Osteoblast (primary cell): ENCODE measurements around the gene TMTC1. TPM values are rescaled to one million over a fixed set of nuclear protein-coding genes. Genes with fewer than 3 reads are reported as not detected.

ENCODE experiments used
- DNase-seq: peaks from one replicate; pipeline ENCODE4 v3.0.0; 2011; ENCODE audit warnings: low spot score, mixed read lengths; ENCODE audit not compliant: insufficient read length; ENCODE audit errors: missing footprints
- H2AFZ ChIP-seq: 2 replicates; pipeline ENCODE4 v1.6.0; 2011; ENCODE audit warnings: mild to moderate bottlenecking, low read length
- H3K27ac ChIP-seq: 2 replicates; pipeline ENCODE4 v1.5.1; 2011; ENCODE audit warnings: mild to moderate bottlenecking, low read depth, low read length, moderate library complexity
- H3K27me3 ChIP-seq: 2 replicates; pipeline ENCODE4 v1.6.0; 2012; ENCODE audit warnings: mild to moderate bottlenecking, control low read depth, inconsistent platforms, low read length, moderate library complexity; ENCODE audit not compliant: insufficient read depth
- H3K36me3 ChIP-seq: 2 replicates; pipeline ENCODE4 v1.5.1; 2011; ENCODE audit warnings: mild to moderate bottlenecking, low read length, control low read depth, moderate library complexity; ENCODE audit not compliant: insufficient read depth
- H3K4me1 ChIP-seq: 2 replicates; pipeline ENCODE4 v1.5.1; 2011; ENCODE audit warnings: mild to moderate bottlenecking, low read length, control low read depth, moderate library complexity; ENCODE audit not compliant: insufficient read depth
- H3K4me2 ChIP-seq: 2 replicates; pipeline ENCODE4 v1.6.0; 2011; ENCODE audit warnings: mild to moderate bottlenecking, low read length; ENCODE audit not compliant: insufficient read depth
- H3K4me3 ChIP-seq: fragments of 200-600 bp; sonication (generic); 3 replicates; pipeline ENCODE4 v1.5.1; 2012; ENCODE audit warnings: mild to moderate bottlenecking, low read length, inconsistent platforms; ENCODE audit not compliant: insufficient read depth
- H3K79me2 ChIP-seq: 2 replicates; pipeline ENCODE4 v1.6.0; 2012; ENCODE audit warnings: mild to moderate bottlenecking, low read length, control low read depth, inconsistent platforms; ENCODE audit not compliant: insufficient read depth
- H3K9me3 ChIP-seq: 2 replicates; pipeline ENCODE4 v1.5.1; 2011; ENCODE audit warnings: low read depth, low read length, control low read depth
- H4K20me1 ChIP-seq: 2 replicates; pipeline ENCODE4 v1.6.0; 2012; ENCODE audit warnings: mild to moderate bottlenecking, low read length, control low read depth; ENCODE audit not compliant: insufficient read depth
- CTCF ChIP-seq: IDR thresholded peaks from 2 replicates; pipeline ENCODE4 v1.5.1; 2011; ENCODE audit warnings: mild to moderate bottlenecking, low read depth, low read length, moderate library complexity; ENCODE audit errors: extremely low read depth
- total RNA-seq: library from RNA; depleted of rRNA; stranded (reverse); fragments of >200 nt; gene quantifications from 2 replicates; pipeline ENCODE4 v1.2.3, GENCODE V29; 2012

The TMTC1 gene
- total RNA-seq, 1 donor: 50.3 TPM

DNA sequence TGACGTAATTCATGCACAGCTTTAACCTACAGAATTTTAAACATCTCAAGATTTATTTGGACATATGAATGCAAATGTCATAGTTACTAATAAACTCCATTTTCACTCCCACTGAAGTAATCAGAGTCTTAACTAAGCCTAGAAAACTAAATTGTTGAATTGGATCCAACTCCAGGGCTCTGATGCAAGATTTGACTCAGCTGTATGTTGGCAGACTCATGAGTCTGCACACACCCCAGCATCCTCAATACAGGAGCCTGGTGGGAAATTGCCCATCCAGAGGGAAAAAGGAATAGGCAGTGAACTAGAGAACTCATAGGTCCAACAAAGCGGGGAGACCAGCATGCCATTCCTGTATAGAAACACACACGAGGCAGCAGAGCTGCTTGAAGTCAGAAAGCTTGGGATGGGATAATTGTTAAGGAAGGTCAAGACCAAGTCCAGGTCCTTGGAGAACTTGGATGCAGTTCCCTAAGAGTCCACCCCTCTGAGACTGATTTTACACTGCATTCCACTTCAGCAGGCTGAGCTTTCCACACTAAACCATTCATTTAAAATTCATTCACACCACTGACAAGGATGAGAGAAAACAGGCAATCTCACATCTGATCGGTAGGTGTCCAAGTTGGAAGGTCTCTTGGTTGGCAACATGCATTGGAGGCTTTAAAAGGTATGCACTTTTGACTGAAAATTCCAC, 14.4 kb downstream of the TMTC1 start:
- no peak overlapping the region for H3K27ac ChIP-seq

DNA sequence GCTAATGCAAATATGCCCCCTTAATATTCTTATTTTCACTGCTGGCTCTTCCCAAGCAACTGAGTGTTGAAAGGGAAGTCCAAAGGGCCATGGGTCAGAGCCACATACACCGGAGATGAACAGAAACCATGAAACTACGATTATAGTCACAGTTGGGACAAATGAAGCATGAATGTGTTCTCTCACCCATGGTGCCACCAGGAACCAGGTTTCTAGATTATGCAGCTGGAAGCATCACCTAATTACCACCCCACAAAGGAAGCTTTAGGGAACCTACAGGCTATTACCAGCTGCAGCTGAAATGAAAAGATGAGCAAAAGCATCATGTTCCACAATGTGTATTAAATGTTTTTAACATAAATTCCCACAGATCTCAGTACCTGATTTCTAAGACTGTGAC, 15.4 kb downstream of the TMTC1 start:
- Histone ChIP-seq H3K27ac (no peak overlapping the region), H4K20me1 (no peaks in the 10 kb centered on the region), H3K27me3 (no peaks in the 10 kb centered on the region), H3K79me2 (peaks cover 19% of the 10 kb centered on the region), H2AFZ (no peak overlapping the region), H3K4me3 (no peak overlapping the region), H3K9me3 (no peaks in the 10 kb centered on the region), H3K4me1 (peaks cover 12% of the 10 kb centered on the region), H3K36me3 (no peaks in the 10 kb centered on the region), H3K4me2 (no peak overlapping the region)
- no peak for TF ChIP-seq CTCF
- no peak for DNase-seq

More for the DNA sequence above, 14.4 kb downstream of the TMTC1 start:
- DNase-seq: peak; percentile 78
- Histone ChIP-seq H4K20me1 (no peaks in the 10 kb centered on the region), H3K36me3 (no peaks in the 10 kb centered on the region), H3K27me3 (no peaks in the 10 kb centered on the region), H3K9me3 (no peaks in the 10 kb centered on the region), H3K79me2 (peaks cover 25% of the 10 kb centered on the region), H3K4me3 (no peak overlapping the region), H3K4me1 (peaks cover 12% of the 10 kb centered on the region), H2AFZ (no peak overlapping the region), H3K4me2 (no peak overlapping the region)
- TF ChIP-seq CTCF: no peak

- Histone ChIP-seq H3K79me2 (peaks cover 2% of the 10 kb centered on the region), H3K4me2 (no peak overlapping the region), H3K27ac (no peak overlapping the region), H3K9me3 (no peaks in the 10 kb centered on the region), H3K27me3 (no peaks in the 10 kb centered on the region), H3K4me1 (peaks cover under 1% of the 10 kb centered on the region), H2AFZ (no peak overlapping the region), H3K36me3 (no peaks in the 10 kb centered on the region), H4K20me1 (no peaks in the 10 kb centered on the region), H3K4me3 (no peak overlapping the region)
- TF ChIP-seq CTCF: no peak
- DNase-seq: no peak
Observed at GRCh38 chr12:29763301-29763683, 20.4 kb downstream of the TMTC1 start.

- H3K79me2 ChIP-seq: no peaks in the 10 kb centered on the region
- H3K36me3 ChIP-seq: no peaks in the 10 kb centered on the region
- no peak for DNase-seq
- TF ChIP-seq CTCF: no peak
- no peak overlapping the region for H3K4me2 ChIP-seq
- no peaks in the 10 kb centered on the region for H4K20me1 ChIP-seq
- no peak overlapping the region for H2AFZ ChIP-seq
- H3K27me3 ChIP-seq: no peaks in the 10 kb centered on the region
- no peaks in the 10 kb centered on the region for H3K9me3 ChIP-seq
- no peak overlapping the region for H3K27ac ChIP-seq
- H3K4me3 ChIP-seq: no peak overlapping the region
- H3K4me1 ChIP-seq: no peaks in the 10 kb centered on the region
Observed at GRCh38 chr12:29762637-29763300, 21.0 kb downstream of the TMTC1 start.
